Thyroid gland (tissue), 4 donors: ENCODE data around the gene CARNS1.
A peak's percentile ranks its signal among the peaks of the same experiment; 100 is the strongest.

Experiments used
- CTCF ChIP-seq, 6 experiments: fragments of 200-600 bp in 3 of 6; fragments of 450-650 bp in 3 of 6; sonication (generic) in 3 of 6; IDR thresholded peaks; one replicate each; pipeline ENCODE4 v1.5.1; 2016 to 2019; ENCODE audit warnings: antibody characterized with exemption in 6 of 6, mild to moderate bottlenecking in 2 of 6, inconsistent platforms in 1 of 6, moderate library complexity in 1 of 6
- POLR2A ChIP-seq, 2 donors: fragments of 450-650 bp; IDR thresholded peaks; one replicate each; pipeline ENCODE4 v1.6.1; 2017; ENCODE audit warnings: antibody characterized with exemption in 2 of 2, mild to moderate bottlenecking in 2 of 2, moderate library complexity in 1 of 2

GRCh38 chr11:67468056-67468455 is 52.6 kb downstream of the CARNS1 start:
- TF ChIP-seq CTCF (IDR thresholded peaks at IDR 0.05) (no peak), POLR2A (IDR thresholded peaks at IDR 0.05) (peak in 1 of 2 donors; percentile 25)
